ENCODE data around the gene GTPBP1. TPM values are rescaled to one million over a fixed set of nuclear protein-coding genes. Genes with fewer than 3 reads are reported as not detected.
A peak's percentile ranks its signal among the peaks of the same experiment; 100 is the strongest.

The GTPBP1 gene
- total RNA-seq, 3 donors from 2014 or later (not counting 1 experiment from before 2014, with no cell fraction given): 236 to 259 (median 249) TPM

GRCh38 chr22:38694940-38695339, 10.8 kb upstream of the GTPBP1 start:
- intact Hi-C loops (cut with micrococcal nuclease): no loop called here

GRCh38 chr22:38696606-38697424, 8.9 kb upstream of the GTPBP1 start:
- Mint-ChIP-seq H3K4me3 (peak overlapping the region; percentile 47), H3K36me3 (peaks cover 6% of the 10 kb centered on the region), H3K27ac (peak overlapping the region; percentile 47 to 97), H3K9me3 (no peaks in the 10 kb centered on the region), H3K27me3 (ENCODE audit: low read depth in 2 of 2) (no peaks in the 10 kb centered on the region), H3K4me1 (peaks cover 59 to 73% of the 10 kb centered on the region in 2 donors)
- H3K36me3 ChIP-seq (ENCODE audit: control insufficient read depth, insufficient read depth, low read length): no peaks in the 10 kb centered on the region
- intact Hi-C loops (cut with micrococcal nuclease): no loop called here
- H3K4me1 ChIP-seq (ENCODE audit: control insufficient read depth, insufficient read depth, low read length): peaks cover 31% of the 10 kb centered on the region
- H3K9me3 ChIP-seq (ENCODE audit: control insufficient read depth, insufficient read depth, low read length): no peaks in the 10 kb centered on the region
- WGBS (ENCODE audit: insufficient coverage): 77% methylated on average over 3 of the region's 3 CpGs
- TF ChIP-seq, protein P1, sequence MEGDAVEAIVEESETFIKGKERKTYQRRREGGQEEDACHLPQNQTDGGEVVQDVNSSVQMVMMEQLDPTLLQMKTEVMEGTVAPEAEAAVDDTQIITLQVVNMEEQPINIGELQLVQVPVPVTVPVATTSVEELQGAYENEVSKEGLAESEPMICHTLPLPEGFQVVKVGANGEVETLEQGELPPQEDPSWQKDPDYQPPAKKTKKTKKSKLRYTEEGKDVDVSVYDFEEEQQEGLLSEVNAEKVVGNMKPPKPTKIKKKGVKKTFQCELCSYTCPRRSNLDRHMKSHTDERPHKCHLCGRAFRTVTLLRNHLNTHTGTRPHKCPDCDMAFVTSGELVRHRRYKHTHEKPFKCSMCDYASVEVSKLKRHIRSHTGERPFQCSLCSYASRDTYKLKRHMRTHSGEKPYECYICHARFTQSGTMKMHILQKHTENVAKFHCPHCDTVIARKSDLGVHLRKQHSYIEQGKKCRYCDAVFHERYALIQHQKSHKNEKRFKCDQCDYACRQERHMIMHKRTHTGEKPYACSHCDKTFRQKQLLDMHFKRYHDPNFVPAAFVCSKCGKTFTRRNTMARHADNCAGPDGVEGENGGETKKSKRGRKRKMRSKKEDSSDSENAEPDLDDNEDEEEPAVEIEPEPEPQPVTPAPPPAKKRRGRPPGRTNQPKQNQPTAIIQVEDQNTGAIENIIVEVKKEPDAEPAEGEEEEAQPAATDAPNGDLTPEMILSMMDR (IDR thresholded peaks at IDR 0.05): no peak
- H3K27me3 ChIP-seq (ENCODE audit: control insufficient read depth, insufficient read depth, low read length): no peaks in the 10 kb centered on the region
- ATAC-seq: no peak
- peak in 1 of 2 donors; percentile 47 for DNase-seq
- no peak overlapping the region for H3K4me3 ChIP-seq (ENCODE audit: low read length)
- H3K27ac ChIP-seq (ENCODE audit: low read length): no peak overlapping the region

More at GRCh38 chr22:38694940-38695339, 10.8 kb upstream of the GTPBP1 start:
- H3K4me1 ChIP-seq (ENCODE audit: control insufficient read depth, insufficient read depth, low read length): peaks cover 22% of the 10 kb centered on the region
- no peaks in the 10 kb centered on the region for H3K27me3 ChIP-seq (ENCODE audit: control insufficient read depth, insufficient read depth, low read length)
- H3K27ac ChIP-seq (ENCODE audit: low read length): no peak overlapping the region
- H3K27ac Mint-ChIP-seq: no peak overlapping the region
- no peaks in the 10 kb centered on the region for H3K36me3 ChIP-seq (ENCODE audit: control insufficient read depth, insufficient read depth, low read length)
- peaks cover 47 to 62% of the 10 kb centered on the region in 2 donors for H3K4me1 Mint-ChIP-seq
- ATAC-seq: no peak
- no peaks in the 10 kb centered on the region for H3K9me3 ChIP-seq (ENCODE audit: control insufficient read depth, insufficient read depth, low read length)
- DNase-seq: no peak
- TF ChIP-seq, protein P1 (IDR thresholded peaks at IDR 0.05): no peak
- 93% methylated on average over 3 of the region's 3 CpGs for WGBS (ENCODE audit: insufficient coverage)
- H3K4me3 ChIP-seq (ENCODE audit: low read length): no peak overlapping the region
- H3K27me3 Mint-ChIP-seq (ENCODE audit: low read depth in 2 of 2): no peaks in the 10 kb centered on the region
- H3K4me3 Mint-ChIP-seq: no peak overlapping the region
- peaks cover 6% of the 10 kb centered on the region for H3K36me3 Mint-ChIP-seq
- H3K9me3 Mint-ChIP-seq: no peaks in the 10 kb centered on the region

GRCh38 chr22:38697425-38698089, 8.2 kb upstream of the GTPBP1 start:
- peaks cover 6% of the 10 kb centered on the region for H3K36me3 Mint-ChIP-seq
- Histone ChIP-seq H3K4me1 (ENCODE audit: control insufficient read depth, insufficient read depth, low read length) (peaks cover 35% of the 10 kb centered on the region), H3K36me3 (ENCODE audit: control insufficient read depth, insufficient read depth, low read length) (no peaks in the 10 kb centered on the region)

More at GRCh38 chr22:38697425-38698089, 8.2 kb upstream of the GTPBP1 start:
- Histone ChIP-seq H3K4me3 (ENCODE audit: low read length) (no peak overlapping the region), H3K27me3 (ENCODE audit: control insufficient read depth, insufficient read depth, low read length) (no peaks in the 10 kb centered on the region), H3K27ac (ENCODE audit: low read length) (no peak overlapping the region), H3K9me3 (ENCODE audit: control insufficient read depth, insufficient read depth, low read length) (no peaks in the 10 kb centered on the region)
- Mint-ChIP-seq H3K4me1 (peaks cover 59 to 68% of the 10 kb centered on the region in 2 donors), H3K27ac (peak overlapping the region; percentile 47 to 97), H3K9me3 (no peaks in the 10 kb centered on the region), H3K4me3 (peak overlapping the region; percentile 47), H3K27me3 (ENCODE audit: low read depth in 2 of 2) (no peaks in the 10 kb centered on the region)
- DNase-seq (peak in 1 of 2 donors; percentile 32), ATAC-seq (no peak)
- WGBS (ENCODE audit: insufficient coverage): 90% methylated on average over 7 of the region's 8 CpGs
- TF ChIP-seq, protein P1 (IDR thresholded peaks at IDR 0.05): no peak
- intact Hi-C loops (cut with micrococcal nuclease): no loop called here
